ENCODE data around the gene IQGAP3. TPM values are rescaled to one million over a fixed set of nuclear protein-coding genes. Genes with fewer than 3 reads are reported as not detected.

The IQGAP3 gene
- total and polyA plus RNA-seq, 2 experiments from 2014 or later: 11.9 to 31.8 TPM

DNA sequence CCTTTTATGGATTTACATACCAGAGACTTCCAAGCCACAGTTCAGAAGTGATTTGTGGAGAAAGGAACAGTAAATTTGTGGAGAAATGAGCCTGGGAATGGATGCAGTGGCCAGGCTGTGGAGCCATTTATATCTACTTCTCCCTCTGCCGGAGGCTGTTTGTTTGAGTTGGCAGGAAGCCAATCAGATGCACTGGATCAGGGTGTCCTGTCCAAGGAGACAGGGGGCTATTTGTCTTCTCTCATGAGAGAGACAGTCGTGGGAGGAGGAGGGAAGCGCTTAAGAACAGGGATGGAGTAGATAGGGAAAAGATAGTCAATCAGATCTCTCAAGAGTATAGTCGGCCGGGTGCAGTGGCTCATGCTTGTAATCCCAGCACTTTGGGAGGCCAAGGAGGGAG, 44.1 kb upstream of the IQGAP3 start (continued):
- TF ChIP-seq, protein P1, sequence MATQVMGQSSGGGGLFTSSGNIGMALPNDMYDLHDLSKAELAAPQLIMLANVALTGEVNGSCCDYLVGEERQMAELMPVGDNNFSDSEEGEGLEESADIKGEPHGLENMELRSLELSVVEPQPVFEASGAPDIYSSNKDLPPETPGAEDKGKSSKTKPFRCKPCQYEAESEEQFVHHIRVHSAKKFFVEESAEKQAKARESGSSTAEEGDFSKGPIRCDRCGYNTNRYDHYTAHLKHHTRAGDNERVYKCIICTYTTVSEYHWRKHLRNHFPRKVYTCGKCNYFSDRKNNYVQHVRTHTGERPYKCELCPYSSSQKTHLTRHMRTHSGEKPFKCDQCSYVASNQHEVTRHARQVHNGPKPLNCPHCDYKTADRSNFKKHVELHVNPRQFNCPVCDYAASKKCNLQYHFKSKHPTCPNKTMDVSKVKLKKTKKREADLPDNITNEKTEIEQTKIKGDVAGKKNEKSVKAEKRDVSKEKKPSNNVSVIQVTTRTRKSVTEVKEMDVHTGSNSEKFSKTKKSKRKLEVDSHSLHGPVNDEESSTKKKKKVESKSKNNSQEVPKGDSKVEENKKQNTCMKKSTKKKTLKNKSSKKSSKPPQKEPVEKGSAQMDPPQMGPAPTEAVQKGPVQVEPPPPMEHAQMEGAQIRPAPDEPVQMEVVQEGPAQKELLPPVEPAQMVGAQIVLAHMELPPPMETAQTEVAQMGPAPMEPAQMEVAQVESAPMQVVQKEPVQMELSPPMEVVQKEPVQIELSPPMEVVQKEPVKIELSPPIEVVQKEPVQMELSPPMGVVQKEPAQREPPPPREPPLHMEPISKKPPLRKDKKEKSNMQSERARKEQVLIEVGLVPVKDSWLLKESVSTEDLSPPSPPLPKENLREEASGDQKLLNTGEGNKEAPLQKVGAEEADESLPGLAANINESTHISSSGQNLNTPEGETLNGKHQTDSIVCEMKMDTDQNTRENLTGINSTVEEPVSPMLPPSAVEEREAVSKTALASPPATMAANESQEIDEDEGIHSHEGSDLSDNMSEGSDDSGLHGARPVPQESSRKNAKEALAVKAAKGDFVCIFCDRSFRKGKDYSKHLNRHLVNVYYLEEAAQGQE (IDR thresholded peaks at IDR 0.05; ENCODE audit: unreplicated experiment): no peak
- TF ChIP-seq, protein P2, sequence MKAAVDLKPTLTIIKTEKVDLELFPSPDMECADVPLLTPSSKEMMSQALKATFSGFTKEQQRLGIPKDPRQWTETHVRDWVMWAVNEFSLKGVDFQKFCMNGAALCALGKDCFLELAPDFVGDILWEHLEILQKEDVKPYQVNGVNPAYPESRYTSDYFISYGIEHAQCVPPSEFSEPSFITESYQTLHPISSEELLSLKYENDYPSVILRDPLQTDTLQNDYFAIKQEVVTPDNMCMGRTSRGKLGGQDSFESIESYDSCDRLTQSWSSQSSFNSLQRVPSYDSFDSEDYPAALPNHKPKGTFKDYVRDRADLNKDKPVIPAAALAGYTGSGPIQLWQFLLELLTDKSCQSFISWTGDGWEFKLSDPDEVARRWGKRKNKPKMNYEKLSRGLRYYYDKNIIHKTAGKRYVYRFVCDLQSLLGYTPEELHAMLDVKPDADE (IDR thresholded peaks at IDR 0.05): no peak
- no peak for TF ChIP-seq POLR2AphosphoS5 (IDR thresholded peaks at IDR 0.05; ENCODE audit: low read depth)
- no peak for TF ChIP-seq CREB1 (CRISPR knock-in tag; IDR thresholded peaks at IDR 0.05; ENCODE audit: low read depth)

DNA sequence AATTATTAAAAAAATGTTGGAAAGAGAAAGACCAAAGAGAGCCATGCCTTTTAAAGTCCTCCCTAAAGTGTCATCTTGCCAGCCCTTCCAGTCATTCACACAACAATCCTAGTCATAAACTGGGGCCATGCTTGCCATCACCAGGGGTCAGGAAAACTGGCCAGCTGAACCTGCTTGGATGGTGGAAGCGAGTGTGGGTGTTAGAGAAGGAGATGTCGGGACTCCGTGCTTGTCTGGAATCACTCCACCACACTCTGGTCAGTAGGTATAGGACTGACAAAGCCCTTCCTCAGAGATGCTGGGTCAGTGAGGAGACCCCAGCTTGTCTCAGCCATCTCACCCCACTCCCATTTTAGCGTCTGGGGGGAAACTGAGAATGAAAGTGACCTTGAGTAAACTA, 43.6 kb upstream of the IQGAP3 start:
- Mint-ChIP-seq H3K4me1 (peaks cover 14% of the 10 kb centered on the region), H3K27me3 (ENCODE audit: insufficient read depth, low read depth, poor library complexity) (peaks cover 12% of the 10 kb centered on the region), H3K9me3 (no peaks in the 10 kb centered on the region), H3K36me3 (ENCODE audit: low read depth) (no peaks in the 10 kb centered on the region), H3K27ac (no peak overlapping the region), H3K4me3 (no peak overlapping the region)
- no peaks in the 10 kb centered on the region for H4K20me1 ChIP-seq (replicated peaks; ENCODE audit: insufficient read depth)
- DNase-seq (ENCODE audit: low spot score) (no peak), ATAC-seq (no peak)
- no peak overlapping the region for H3K27ac ChIP-seq (ENCODE audit: low read depth)
- H3K4me2 ChIP-seq: no peak overlapping the region
- H3K4me3 ChIP-seq: no peak overlapping the region
- H2AFZ ChIP-seq: no peak overlapping the region
- H3K9me2 ChIP-seq (ENCODE audit: insufficient read depth): no peaks in the 10 kb centered on the region
- TF ChIP-seq EZH2phosphoT487 (IDR thresholded peaks at IDR 0.05; ENCODE audit: unreplicated experiment) (no peak), ZNF114 (CRISPR knock-in tag; IDR thresholded peaks at IDR 0.05) (no peak), EZH2 (IDR thresholded peaks at IDR 0.05; ENCODE audit: low read depth, unreplicated experiment) (no peak), JUNB (IDR thresholded peaks at IDR 0.05; ENCODE audit: unreplicated experiment) (no peak), POLR2AphosphoS5 (IDR thresholded peaks at IDR 0.05; ENCODE audit: low read depth) (no peak), STAT1 (IDR thresholded peaks at IDR 0.05; ENCODE audit: unreplicated experiment) (no peak)
- TF ChIP-seq, protein P1 (IDR thresholded peaks at IDR 0.05; ENCODE audit: unreplicated experiment): no peak
- TF ChIP-seq, protein P3, sequence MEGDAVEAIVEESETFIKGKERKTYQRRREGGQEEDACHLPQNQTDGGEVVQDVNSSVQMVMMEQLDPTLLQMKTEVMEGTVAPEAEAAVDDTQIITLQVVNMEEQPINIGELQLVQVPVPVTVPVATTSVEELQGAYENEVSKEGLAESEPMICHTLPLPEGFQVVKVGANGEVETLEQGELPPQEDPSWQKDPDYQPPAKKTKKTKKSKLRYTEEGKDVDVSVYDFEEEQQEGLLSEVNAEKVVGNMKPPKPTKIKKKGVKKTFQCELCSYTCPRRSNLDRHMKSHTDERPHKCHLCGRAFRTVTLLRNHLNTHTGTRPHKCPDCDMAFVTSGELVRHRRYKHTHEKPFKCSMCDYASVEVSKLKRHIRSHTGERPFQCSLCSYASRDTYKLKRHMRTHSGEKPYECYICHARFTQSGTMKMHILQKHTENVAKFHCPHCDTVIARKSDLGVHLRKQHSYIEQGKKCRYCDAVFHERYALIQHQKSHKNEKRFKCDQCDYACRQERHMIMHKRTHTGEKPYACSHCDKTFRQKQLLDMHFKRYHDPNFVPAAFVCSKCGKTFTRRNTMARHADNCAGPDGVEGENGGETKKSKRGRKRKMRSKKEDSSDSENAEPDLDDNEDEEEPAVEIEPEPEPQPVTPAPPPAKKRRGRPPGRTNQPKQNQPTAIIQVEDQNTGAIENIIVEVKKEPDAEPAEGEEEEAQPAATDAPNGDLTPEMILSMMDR (conservative IDR thresholded peaks at IDR 0.05; ENCODE audit: low read depth in 2 of 2): no peak
- TF ChIP-seq, protein P2 (IDR thresholded peaks at IDR 0.05): no peak
- H3F3A ChIP-seq (replicated peaks; ENCODE audit: low read depth): peaks cover 6% of the 10 kb centered on the region; the same call in 1 of the 2 replicates
- no peaks in the 10 kb centered on the region for H3K36me3 ChIP-seq (ENCODE audit: insufficient read depth)
- H3K27me3 ChIP-seq (ENCODE audit: insufficient read depth): peaks cover 15% of the 10 kb centered on the region
- peaks cover 7% of the 10 kb centered on the region; the same call in 1 of the 2 replicates for H3K4me1 ChIP-seq (ENCODE audit: insufficient read depth)
- H3K79me2 ChIP-seq (replicated peaks; ENCODE audit: insufficient read depth): no peaks in the 10 kb centered on the region

Measured in GM23338 (cell line).